ENCODE measurements around the gene PRKG1. TPM values are rescaled to one million over a fixed set of nuclear protein-coding genes. Genes with fewer than 3 reads are reported as not detected.

Gene PRKG1
- total RNA-seq, 1 experiment from 2014 or later: 16.5 TPM

DNA sequence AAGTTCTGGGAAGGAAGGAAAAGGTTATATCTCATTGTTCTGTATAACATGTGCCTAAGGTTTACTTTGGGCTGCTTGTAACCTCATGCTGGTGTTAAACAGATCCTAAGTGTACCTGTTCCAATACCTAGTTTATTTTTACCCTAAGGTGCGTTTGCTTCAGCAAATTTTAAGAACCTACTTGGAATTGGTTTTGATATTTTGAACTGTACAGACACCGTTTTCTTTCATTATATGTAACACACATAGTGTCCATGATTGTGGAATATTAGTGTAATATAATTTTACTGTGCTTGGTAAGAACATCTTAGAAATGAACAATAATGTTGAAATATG, 954.2 kb downstream of the PRKG1 start:
- Mint-ChIP-seq H3K4me3 (no peak overlapping the region), H3K36me3 (peaks cover 74% of the 10 kb centered on the region), H3K27ac (peak overlapping the region; percentile 28; the same call in 1 of the 2 replicates), H3K27me3 (ENCODE audit: low read depth) (peaks cover 8% of the 10 kb centered on the region), H3K4me1 (peaks cover 49% of the 10 kb centered on the region), H3K9me3 (peaks cover 25% of the 10 kb centered on the region)
- ATAC-seq: no peak
- no peak for DNase-seq (ENCODE audit: low spot score)
- POLR2A ChIA-PET: no interaction called here
- CTCF ChIA-PET: no interaction called here
- TF ChIP-seq, protein P1, sequence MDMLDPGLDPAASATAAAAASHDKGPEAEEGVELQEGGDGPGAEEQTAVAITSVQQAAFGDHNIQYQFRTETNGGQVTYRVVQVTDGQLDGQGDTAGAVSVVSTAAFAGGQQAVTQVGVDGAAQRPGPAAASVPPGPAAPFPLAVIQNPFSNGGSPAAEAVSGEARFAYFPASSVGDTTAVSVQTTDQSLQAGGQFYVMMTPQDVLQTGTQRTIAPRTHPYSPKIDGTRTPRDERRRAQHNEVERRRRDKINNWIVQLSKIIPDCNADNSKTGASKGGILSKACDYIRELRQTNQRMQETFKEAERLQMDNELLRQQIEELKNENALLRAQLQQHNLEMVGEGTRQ (CRISPR knock-in tag; IDR thresholded peaks at IDR 0.05): no peak
- no peak for TF ChIP-seq ELF4 (CRISPR knock-in tag; IDR thresholded peaks at IDR 0.05; ENCODE audit: low read depth)
- TF ChIP-seq, protein P2, sequence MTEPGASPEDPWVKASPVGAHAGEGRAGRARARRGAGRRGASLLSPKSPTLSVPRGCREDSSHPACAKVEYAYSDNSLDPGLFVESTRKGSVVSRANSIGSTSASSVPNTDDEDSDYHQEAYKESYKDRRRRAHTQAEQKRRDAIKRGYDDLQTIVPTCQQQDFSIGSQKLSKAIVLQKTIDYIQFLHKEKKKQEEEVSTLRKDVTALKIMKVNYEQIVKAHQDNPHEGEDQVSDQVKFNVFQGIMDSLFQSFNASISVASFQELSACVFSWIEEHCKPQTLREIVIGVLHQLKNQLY (CRISPR knock-in tag; IDR thresholded peaks at IDR 0.05): no peak
- no peak for TF ChIP-seq ZNF138 (CRISPR knock-in tag; conservative IDR thresholded peaks at IDR 0.05)
- TF ChIP-seq ZNF219 (CRISPR knock-in tag; IDR thresholded peaks at IDR 0.05; ENCODE audit: borderline replicate concordance): no peak
- 0 out of 2 replicates have a peak, but pooled peaks have one; percentile 45 for TF ChIP-seq AFF4 (CRISPR knock-in tag; IDR thresholded peaks at IDR 0.05; ENCODE audit: borderline replicate concordance)
- TF ChIP-seq, protein P3, sequence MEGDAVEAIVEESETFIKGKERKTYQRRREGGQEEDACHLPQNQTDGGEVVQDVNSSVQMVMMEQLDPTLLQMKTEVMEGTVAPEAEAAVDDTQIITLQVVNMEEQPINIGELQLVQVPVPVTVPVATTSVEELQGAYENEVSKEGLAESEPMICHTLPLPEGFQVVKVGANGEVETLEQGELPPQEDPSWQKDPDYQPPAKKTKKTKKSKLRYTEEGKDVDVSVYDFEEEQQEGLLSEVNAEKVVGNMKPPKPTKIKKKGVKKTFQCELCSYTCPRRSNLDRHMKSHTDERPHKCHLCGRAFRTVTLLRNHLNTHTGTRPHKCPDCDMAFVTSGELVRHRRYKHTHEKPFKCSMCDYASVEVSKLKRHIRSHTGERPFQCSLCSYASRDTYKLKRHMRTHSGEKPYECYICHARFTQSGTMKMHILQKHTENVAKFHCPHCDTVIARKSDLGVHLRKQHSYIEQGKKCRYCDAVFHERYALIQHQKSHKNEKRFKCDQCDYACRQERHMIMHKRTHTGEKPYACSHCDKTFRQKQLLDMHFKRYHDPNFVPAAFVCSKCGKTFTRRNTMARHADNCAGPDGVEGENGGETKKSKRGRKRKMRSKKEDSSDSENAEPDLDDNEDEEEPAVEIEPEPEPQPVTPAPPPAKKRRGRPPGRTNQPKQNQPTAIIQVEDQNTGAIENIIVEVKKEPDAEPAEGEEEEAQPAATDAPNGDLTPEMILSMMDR (IDR thresholded peaks at IDR 0.05): no peak
- TF ChIP-seq ZNF423 (CRISPR knock-in tag; IDR thresholded peaks at IDR 0.05): no peak
- TF ChIP-seq ZNF671 (CRISPR knock-in tag; IDR thresholded peaks at IDR 0.05): 0 out of 2 replicates have a peak, but pooled peaks have one; percentile 54
- TF ChIP-seq GTF2I (CRISPR knock-in tag; conservative IDR thresholded peaks at IDR 0.05): no peak
- TF ChIP-seq PRRX2 (CRISPR knock-in tag; IDR thresholded peaks at IDR 0.05): peak; percentile 61; the same call in 1 of the 2 replicates
- no peak for TF ChIP-seq SOX15 (CRISPR knock-in tag; IDR thresholded peaks at IDR 0.05)
- TF ChIP-seq ZNF317 (CRISPR knock-in tag; IDR thresholded peaks at IDR 0.05; ENCODE audit: borderline replicate concordance, low read depth): no peak
- no peak; the same call in 1 of the 2 replicates for TF ChIP-seq NFATC4 (CRISPR knock-in tag; IDR thresholded peaks at IDR 0.05)
- peak; percentile 62; the same call in 1 of the 2 replicates for TF ChIP-seq ZNF425 (CRISPR knock-in tag; conservative IDR thresholded peaks at IDR 0.05)
- TF ChIP-seq, protein P4, sequence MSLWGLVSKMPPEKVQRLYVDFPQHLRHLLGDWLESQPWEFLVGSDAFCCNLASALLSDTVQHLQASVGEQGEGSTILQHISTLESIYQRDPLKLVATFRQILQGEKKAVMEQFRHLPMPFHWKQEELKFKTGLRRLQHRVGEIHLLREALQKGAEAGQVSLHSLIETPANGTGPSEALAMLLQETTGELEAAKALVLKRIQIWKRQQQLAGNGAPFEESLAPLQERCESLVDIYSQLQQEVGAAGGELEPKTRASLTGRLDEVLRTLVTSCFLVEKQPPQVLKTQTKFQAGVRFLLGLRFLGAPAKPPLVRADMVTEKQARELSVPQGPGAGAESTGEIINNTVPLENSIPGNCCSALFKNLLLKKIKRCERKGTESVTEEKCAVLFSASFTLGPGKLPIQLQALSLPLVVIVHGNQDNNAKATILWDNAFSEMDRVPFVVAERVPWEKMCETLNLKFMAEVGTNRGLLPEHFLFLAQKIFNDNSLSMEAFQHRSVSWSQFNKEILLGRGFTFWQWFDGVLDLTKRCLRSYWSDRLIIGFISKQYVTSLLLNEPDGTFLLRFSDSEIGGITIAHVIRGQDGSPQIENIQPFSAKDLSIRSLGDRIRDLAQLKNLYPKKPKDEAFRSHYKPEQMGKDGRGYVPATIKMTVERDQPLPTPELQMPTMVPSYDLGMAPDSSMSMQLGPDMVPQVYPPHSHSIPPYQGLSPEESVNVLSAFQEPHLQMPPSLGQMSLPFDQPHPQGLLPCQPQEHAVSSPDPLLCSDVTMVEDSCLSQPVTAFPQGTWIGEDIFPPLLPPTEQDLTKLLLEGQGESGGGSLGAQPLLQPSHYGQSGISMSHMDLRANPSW (CRISPR knock-in tag; conservative IDR thresholded peaks at IDR 0.05; ENCODE audit: low read depth): no peak
- no peak for TF ChIP-seq NFYB (CRISPR knock-in tag; conservative IDR thresholded peaks at IDR 0.05; ENCODE audit: low read depth)
- no peak for TF ChIP-seq ETV6 (CRISPR knock-in tag; IDR thresholded peaks at IDR 0.05)
- TF ChIP-seq TEAD1 (CRISPR knock-in tag; IDR thresholded peaks at IDR 0.05): no peak
- TF ChIP-seq, protein P5, sequence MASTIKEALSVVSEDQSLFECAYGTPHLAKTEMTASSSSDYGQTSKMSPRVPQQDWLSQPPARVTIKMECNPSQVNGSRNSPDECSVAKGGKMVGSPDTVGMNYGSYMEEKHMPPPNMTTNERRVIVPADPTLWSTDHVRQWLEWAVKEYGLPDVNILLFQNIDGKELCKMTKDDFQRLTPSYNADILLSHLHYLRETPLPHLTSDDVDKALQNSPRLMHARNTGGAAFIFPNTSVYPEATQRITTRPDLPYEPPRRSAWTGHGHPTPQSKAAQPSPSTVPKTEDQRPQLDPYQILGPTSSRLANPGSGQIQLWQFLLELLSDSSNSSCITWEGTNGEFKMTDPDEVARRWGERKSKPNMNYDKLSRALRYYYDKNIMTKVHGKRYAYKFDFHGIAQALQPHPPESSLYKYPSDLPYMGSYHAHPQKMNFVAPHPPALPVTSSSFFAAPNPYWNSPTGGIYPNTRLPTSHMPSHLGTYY (CRISPR knock-in tag; IDR thresholded peaks at IDR 0.05): no peak; the same call in 1 of the 2 replicates
- peak; percentile 30; the same call in 1 of the 2 replicates for TF ChIP-seq ZNF416 (CRISPR knock-in tag; IDR thresholded peaks at IDR 0.05)
- no peak for TF ChIP-seq ZNF121 (CRISPR knock-in tag; IDR thresholded peaks at IDR 0.05)
- no peak for TF ChIP-seq RORB (CRISPR knock-in tag; IDR thresholded peaks at IDR 0.05)
- TF ChIP-seq, protein P6, sequence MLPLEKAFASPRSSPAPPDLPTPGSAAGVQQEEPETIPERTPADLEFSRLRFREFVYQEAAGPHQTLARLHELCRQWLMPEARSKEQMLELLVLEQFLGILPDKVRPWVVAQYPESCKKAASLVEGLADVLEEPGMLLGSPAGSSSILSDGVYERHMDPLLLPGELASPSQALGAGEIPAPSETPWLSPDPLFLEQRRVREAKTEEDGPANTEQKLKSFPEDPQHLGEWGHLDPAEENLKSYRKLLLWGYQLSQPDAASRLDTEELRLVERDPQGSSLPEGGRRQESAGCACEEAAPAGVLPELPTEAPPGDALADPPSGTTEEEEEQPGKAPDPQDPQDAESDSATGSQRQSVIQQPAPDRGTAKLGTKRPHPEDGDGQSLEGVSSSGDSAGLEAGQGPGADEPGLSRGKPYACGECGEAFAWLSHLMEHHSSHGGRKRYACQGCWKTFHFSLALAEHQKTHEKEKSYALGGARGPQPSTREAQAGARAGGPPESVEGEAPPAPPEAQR (CRISPR knock-in tag; IDR thresholded peaks at IDR 0.05): no peak

All from WTC11 (cell line).